Tibial nerve (tissue), 4 donors: ENCODE measurements around the gene RRAGD. TPM values are rescaled to one million over a fixed set of nuclear protein-coding genes. Genes with fewer than 3 reads are reported as not detected.

Source experiments
- DNase-seq, 2 donors: peaks; one replicate each; pipeline ENCODE4 v3.0.0-alpha.2; 2019; ENCODE audit warnings: low spot score in 2 of 2
- H3K27ac ChIP-seq, 4 donors: fragments of 200-600 bp; sonication (generic) in 3 of 4; one replicate each; pipeline ENCODE4 v1.5.1; 2017 to 2019; ENCODE audit warnings: mild to moderate bottlenecking in 1 of 4
- H3K27me3 ChIP-seq, 2 donors: fragments of 200-600 bp; sonication (generic) in 1 of 2; one replicate each; pipeline versions ENCODE4 v1.5.1 to v1.6.0; 2017 to 2019
- H3K36me3 ChIP-seq, 3 donors: fragments of 200-600 bp; sonication (generic); one replicate each; pipeline ENCODE4 v1.5.1; 2018 to 2019
- H3K4me1 ChIP-seq, 4 donors: fragments of 200-600 bp; sonication (generic) in 3 of 4; one replicate each; pipeline ENCODE4 v1.5.1; 2017 to 2019
- H3K4me3 ChIP-seq, 4 donors: fragments of 200-600 bp; sonication (generic) in 3 of 4; one replicate each; pipeline ENCODE4 v1.5.1; 2017 to 2019; ENCODE audit warnings: mild to moderate bottlenecking in 1 of 4, moderate library complexity in 1 of 4
- H3K9me3 ChIP-seq, 4 donors: fragments of 200-600 bp; sonication (generic) in 3 of 4; one replicate each; pipeline ENCODE4 v1.5.1; 2017 to 2019
- CTCF ChIP-seq, 5 experiments: fragments of 200-600 bp in 3 of 5; fragments of 450-650 bp in 2 of 5; sonication (generic) in 3 of 5; IDR thresholded peaks; one replicate each; pipeline ENCODE4 v1.5.1; 2016 to 2019; ENCODE audit warnings: antibody characterized with exemption in 5 of 5, mild to moderate bottlenecking in 3 of 5, moderate library complexity in 2 of 5
- EP300 ChIP-seq, 2 donors: sonication (generic); formaldehyde crosslinking; IDR thresholded peaks; one replicate each; pipeline ENCODE4 v1.6.1; 2017; ENCODE audit warnings: antibody characterized with exemption in 2 of 2, mild to moderate bottlenecking in 1 of 2
- POLR2A ChIP-seq, 2 donors: fragments of 450-650 bp; IDR thresholded peaks; one replicate each; pipeline ENCODE4 v1.6.1; 2017; ENCODE audit warnings: antibody characterized with exemption in 2 of 2, mild to moderate bottlenecking in 2 of 2, moderate library complexity in 2 of 2
- WGBS, 2 donors: methylation state at CpG; one replicate each; pipeline ENCODE4 v1.1.5; 2018; 5-methylcytosine and 5-hydroxymethylcytosine counted together
- total RNA-seq, 4 donors: library from RNA; depleted of rRNA; stranded (reverse); fragments of >200 nt; gene quantifications; one replicate each; pipeline ENCODE4 v1.1.0, GENCODE V29; 2016

RRAGD gene
- total RNA-seq, 4 donors from 2014 or later, result 10.9 to 21.3 (median 15.2) TPM

GRCh38 chr6:89339565-89339964 lies 72.5 kb downstream of the RRAGD start:
- no peak for TF ChIP-seq POLR2A (IDR thresholded peaks at IDR 0.05)
- no peak for TF ChIP-seq EP300 (IDR thresholded peaks at IDR 0.05)
- no peak for TF ChIP-seq CTCF (IDR thresholded peaks at IDR 0.05)
- Histone ChIP-seq H3K4me1 (peaks cover 0 to 1% (median 0%) of the 10 kb centered on the region in 4 donors), H3K36me3 (peaks cover 0 to 70% (median 13%) of the 10 kb centered on the region in 3 donors), H3K9me3 (no peaks in the 10 kb centered on the region), H3K4me3 (no peak overlapping the region), H3K27ac (no peak overlapping the region), H3K27me3 (no peaks in the 10 kb centered on the region)
- DNase-seq, result no peak
- WGBS, 2 donors, result 86 to 90% methylated on average over 2 of the region's 2 CpGs

DNA sequence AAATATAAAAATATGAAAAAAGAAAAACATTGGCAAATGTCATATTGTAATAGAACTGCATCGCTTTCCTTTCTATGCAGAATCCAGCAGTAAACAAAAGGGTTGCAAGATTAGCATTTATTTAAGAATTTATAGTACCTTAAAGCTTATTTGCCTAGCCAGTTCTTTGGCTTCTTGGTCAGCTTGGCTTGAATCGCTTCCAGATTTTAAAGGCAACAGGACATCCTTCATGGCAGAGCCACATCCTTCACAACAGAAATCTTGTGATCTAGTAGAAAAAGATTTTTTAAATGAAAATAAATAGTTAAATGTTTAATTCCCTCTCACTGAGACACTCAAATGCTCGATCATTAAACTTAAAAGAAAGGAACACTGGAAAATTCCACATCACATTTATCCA lies 76.9 kb downstream of the RRAGD start:
- Histone ChIP-seq H3K9me3 (no peaks in the 10 kb centered on the region), H3K36me3 (peaks cover 0 to 74% (median 0%) of the 10 kb centered on the region in 3 donors), H3K27me3 (no peaks in the 10 kb centered on the region), H3K27ac (no peak overlapping the region), H3K4me1 (no peaks in the 10 kb centered on the region), H3K4me3 (no peak overlapping the region)
- no peak for DNase-seq
- 75 to 76% methylated on average over 3 of the region's 3 CpGs for WGBS, 2 donors
- TF ChIP-seq CTCF (IDR thresholded peaks at IDR 0.05) (no peak), EP300 (IDR thresholded peaks at IDR 0.05) (no peak), POLR2A (IDR thresholded peaks at IDR 0.05) (no peak)

- peaks cover 0 to 70% (median 5%) of the 10 kb centered on the region in 3 donors for H3K36me3 ChIP-seq
Measured at GRCh38 chr6:89330910-89331309, 81.2 kb downstream of the RRAGD start.

DNA sequence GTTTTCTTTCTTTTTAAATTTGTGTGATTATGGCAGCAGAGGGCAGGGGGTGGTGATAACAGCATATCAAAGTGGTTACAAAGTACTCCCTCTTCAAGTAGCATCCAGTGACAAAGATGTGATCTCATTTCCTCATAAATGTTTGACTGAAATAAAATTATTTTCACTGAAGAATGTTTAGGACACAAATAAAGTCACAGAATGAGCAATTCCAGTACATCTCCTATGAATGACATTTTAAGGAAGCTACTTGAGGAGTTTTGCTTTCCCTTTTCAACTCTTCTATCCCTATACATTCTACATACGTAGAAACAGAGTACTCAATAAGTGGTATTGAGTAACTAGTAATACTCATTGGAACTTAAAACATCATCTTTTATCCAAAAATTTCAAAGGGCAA lies 83.1 kb downstream of the RRAGD start:
- WGBS, 2 donors, result 82 to 98% methylated on average over 1 of the region's 1 CpG
- no peaks in the 10 kb centered on the region for H3K9me3 ChIP-seq
- H3K4me1 ChIP-seq, result peaks cover 0 to 4% (median 0%) of the 10 kb centered on the region in 4 donors
- H3K27ac ChIP-seq, result no peak overlapping the region
- H3K4me3 ChIP-seq, result no peak overlapping the region
- TF ChIP-seq CTCF (IDR thresholded peaks at IDR 0.05), result no peak
- no peak for TF ChIP-seq EP300 (IDR thresholded peaks at IDR 0.05)
- no peak for TF ChIP-seq POLR2A (IDR thresholded peaks at IDR 0.05)
- H3K27me3 ChIP-seq, result no peaks in the 10 kb centered on the region
- no peak for DNase-seq
- peaks cover 0 to 55% (median 5%) of the 10 kb centered on the region in 3 donors for H3K36me3 ChIP-seq

More at GRCh38 chr6:89330910-89331309, 81.2 kb downstream of the RRAGD start:
- DNase-seq, result no peak
- TF ChIP-seq CTCF (IDR thresholded peaks at IDR 0.05), result no peak
- no peak for TF ChIP-seq POLR2A (IDR thresholded peaks at IDR 0.05)
- no peak for TF ChIP-seq EP300 (IDR thresholded peaks at IDR 0.05)
- Histone ChIP-seq H3K9me3 (no peaks in the 10 kb centered on the region), H3K4me1 (no peaks in the 10 kb centered on the region), H3K4me3 (no peak overlapping the region), H3K27ac (no peak overlapping the region), H3K27me3 (no peaks in the 10 kb centered on the region)
- 95 to 100% methylated on average over 1 of the region's 1 CpG for WGBS, 2 donors

DNA sequence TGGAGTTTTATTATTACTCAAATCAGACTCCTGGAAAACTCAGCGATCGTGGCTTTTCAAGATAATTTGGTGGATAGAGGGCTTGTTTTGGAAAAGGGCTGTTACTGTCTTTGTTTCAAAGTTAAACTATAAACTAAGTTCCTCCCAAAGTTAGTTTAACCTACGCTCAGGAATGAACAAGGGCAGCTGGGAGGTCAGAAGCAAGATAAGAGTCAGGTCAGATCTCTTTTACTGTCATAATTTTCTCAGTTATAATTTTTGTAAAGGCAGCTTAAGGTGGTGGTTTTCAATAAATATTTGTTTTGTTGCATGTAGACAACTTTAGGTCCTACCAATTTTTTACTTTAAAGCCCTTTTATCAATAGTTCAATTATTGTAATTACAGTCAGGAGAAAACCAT lies 87.8 kb downstream of the RRAGD start:
- no peak for DNase-seq
- peaks cover 0 to 52% (median 0%) of the 10 kb centered on the region in 3 donors for H3K36me3 ChIP-seq
- no peak overlapping the region for H3K4me3 ChIP-seq
- peak overlapping the region in 1 of 4 donors; percentile 11 for H3K27ac ChIP-seq
- WGBS, 2 donors, result 48 to 67% methylated on average over 3 of the region's 3 CpGs
- peaks cover 0 to 4% (median 0%) of the 10 kb centered on the region in 4 donors for H3K9me3 ChIP-seq
- peaks cover 0 to 8% (median 0%) of the 10 kb centered on the region in 4 donors for H3K4me1 ChIP-seq
- TF ChIP-seq EP300 (IDR thresholded peaks at IDR 0.05) (no peak), CTCF (IDR thresholded peaks at IDR 0.05) (no peak), POLR2A (IDR thresholded peaks at IDR 0.05) (no peak)
- no peaks in the 10 kb centered on the region for H3K27me3 ChIP-seq
